ENCODE measurements around the gene PCDHGA3. TPM values are rescaled to one million over a fixed set of nuclear protein-coding genes. Genes with fewer than 3 reads are reported as not detected.

The PCDHGA3 gene
- total and polyA plus RNA-seq, 9 of the 15 experiments (the other 6 are each of a cell fraction or from before 2014, with no cell fraction given): 0.13 to 0.28 (median 0.18) TPM; not detected in 2

GRCh38 chr5:141320225-141321169 is 23.1 kb upstream of the PCDHGA3 start, which contains the start of gene TAF7 (continued):
- TF ChIP-seq PHF8 (IDR thresholded peaks at IDR 0.05; ENCODE audit: borderline replicate concordance, low read length): peak; percentile 99
- TF ChIP-seq TEAD1 (CRISPR knock-in tag; IDR thresholded peaks at IDR 0.05): peak; percentile 51 to 52; a peak in 1 of 4 replicates
- peak; percentile 51 for TF ChIP-seq FIP1L1 (IDR thresholded peaks at IDR 0.05; ENCODE audit: low read depth, low read length, poor library complexity, severe bottlenecking)
- TF ChIP-seq KDM1A (IDR thresholded peaks at IDR 0.05): no peak
- TF ChIP-seq TEAD2 (tag; IDR thresholded peaks at IDR 0.05): no peak
- no peak for TF ChIP-seq MEF2D (tag; conservative IDR thresholded peaks at IDR 0.05; ENCODE audit: low read depth)
- TF ChIP-seq ESRRB (CRISPR knock-in tag; IDR thresholded peaks at IDR 0.05; ENCODE audit: borderline replicate concordance): no peak
- TF ChIP-seq MYBL2 (IDR thresholded peaks at IDR 0.05; ENCODE audit: low read depth): no peak
- TF ChIP-seq MYBL2 (CRISPR knock-in tag; IDR thresholded peaks at IDR 0.05; ENCODE audit: borderline replicate concordance): no peak
- TF ChIP-seq ATF1 (CRISPR knock-in tag; IDR thresholded peaks at IDR 0.05): peak; percentile 44; the same call in 1 of the 2 replicates
- TF ChIP-seq ATF1 (tag; IDR thresholded peaks at IDR 0.05): peak; percentile 94
- no peak for TF ChIP-seq ZFP1 (CRISPR knock-in tag; IDR thresholded peaks at IDR 0.05)
- TF ChIP-seq HINFP (tag; conservative IDR thresholded peaks at IDR 0.05; ENCODE audit: low read depth): no peak
- no peak for TF ChIP-seq RBM15 (IDR thresholded peaks at IDR 0.05; ENCODE audit: insufficient read depth, low read length)
- peak; percentile 100 for TF ChIP-seq RBFOX2 (IDR thresholded peaks at IDR 0.05; ENCODE audit: low read depth, low read length)
- peak; percentile 88 for TF ChIP-seq SMARCA4 (IDR thresholded peaks at IDR 0.05)
- no peak for TF ChIP-seq POLR3A (IDR thresholded peaks at IDR 0.05; ENCODE audit: borderline replicate concordance, extremely low read depth, insufficient read depth, insufficient read length)
- no peak for TF ChIP-seq ELF4 (CRISPR knock-in tag; IDR thresholded peaks at IDR 0.05)
- TF ChIP-seq ZNF639 (CRISPR knock-in tag; conservative IDR thresholded peaks at IDR 0.05 in 1 of 2, IDR thresholded peaks at IDR 0.05 in 1 of 2): peak in 1 of 2 experiments; percentile 88; a peak in 2 of 4 replicates
- peak; percentile 90 for TF ChIP-seq GABPB1 (CRISPR knock-in tag; IDR thresholded peaks at IDR 0.05)
- no peak for TF ChIP-seq SRSF3 (IDR thresholded peaks at IDR 0.05; ENCODE audit: insufficient read depth, low read length)
- no peak for TF ChIP-seq ZNF586 (CRISPR knock-in tag; conservative IDR thresholded peaks at IDR 0.05)
- TF ChIP-seq POLR2H (tag; IDR thresholded peaks at IDR 0.05; ENCODE audit: low read depth): peak; percentile 95
- peak; percentile 89 for TF ChIP-seq PML (IDR thresholded peaks at IDR 0.05; ENCODE audit: low read length)
- TF ChIP-seq L3MBTL2 (IDR thresholded peaks at IDR 0.05): peak; percentile 96
